B cell (primary cell): Measurements from ENCODE around the gene COL9A3. TPM values are rescaled to one million over a fixed set of nuclear protein-coding genes. Genes with fewer than 3 reads are reported as not detected.

Source experiments
- ATAC-seq: fragments of 200-7000 bp; cut with Tn5 transposase; one replicate; pipeline ENCODE4 v1.10.0; 2021; ENCODE audit warnings: low read depth, mild to moderate bottlenecking, moderate number of reproducible peaks, moderate library complexity
- CTCF ChIA-PET: fragments of 350-600 bp; sonication (Branson Sonifier 250); formaldehyde crosslinking; loops from one replicate; lab custom pipeline; 2021; ENCODE audit warnings: antibody characterized with exemption, inconsistent platforms; lab: Charles Lee
- POLR2A ChIA-PET: fragments of 350-600 bp; sonication (Branson Sonifier 250); formaldehyde crosslinking; loops from one replicate; lab custom pipeline; 2021; ENCODE audit warnings: antibody characterized with exemption; lab: Charles Lee
- DNase-seq: peaks from one replicate; pipeline ENCODE4 v3.0.0; 2013
- H2AFZ ChIP-seq: 2 replicates; pipeline ENCODE4 v1.6.1; 2012; ENCODE audit warnings: mild to moderate bottlenecking, low read depth, low read length; ENCODE audit not compliant: insufficient read depth, poor library complexity, severe bottlenecking
- H3K27ac ChIP-seq, 2 donors: 1 replicate in 1 of 2; 2 replicates in 1 of 2; pipeline ENCODE4 v1.5.1; 2012 to 2013; ENCODE audit warnings: low read length in 2 of 2, mild to moderate bottlenecking in 2 of 2, moderate library complexity in 1 of 2
- H3K27me3 ChIP-seq, 4 experiments: fragments of 200-600 bp in 1 of 4; sonication (generic) in 1 of 4; replicated peaks in 1 of 4; 1 replicate in 2 of 4; 2 replicates in 2 of 4; pipeline versions ENCODE4 v1.6.1 to v1.7.0; 2013 to 2016; ENCODE audit warnings: low read length in 3 of 4, mild to moderate bottlenecking in 2 of 4, mixed read lengths in 1 of 4, moderate library complexity in 1 of 4; ENCODE audit not compliant: insufficient read depth in 4 of 4, control insufficient read depth in 3 of 4; ENCODE audit errors: control extremely low read depth in 1 of 4
- H3K36me3 ChIP-seq, 2 experiments: replicated peaks in 1 of 2; 1 replicate in 1 of 2; 2 replicates in 1 of 2; pipeline versions ENCODE4 v1.6.1 to v1.7.1; 2013; ENCODE audit warnings: low read length in 1 of 2; ENCODE audit not compliant: insufficient read depth in 2 of 2, control insufficient read depth in 1 of 2; ENCODE audit errors: control extremely low read depth in 1 of 2, extremely low read depth in 1 of 2
- H3K4me1 ChIP-seq, 2 donors: fragments of 200-600 bp in 1 of 2; sonication (generic) in 1 of 2; 1 replicate in 1 of 2; 2 replicates in 1 of 2; pipeline versions ENCODE4 v1.5.1 to v1.6.1; 2013 to 2017; ENCODE audit warnings: low read length in 2 of 2; ENCODE audit not compliant: control insufficient read depth in 2 of 2, insufficient read depth in 2 of 2
- H3K4me2 ChIP-seq: replicated peaks from 2 replicates; pipeline ENCODE3; 2012; ENCODE audit warnings: mild to moderate bottlenecking, low read depth, low read length; ENCODE audit not compliant: poor library complexity, severe bottlenecking
- H3K4me3 ChIP-seq, 5 experiments: fragments of 200-600 bp in 1 of 5; sonication (generic) in 1 of 5; 1 replicate in 3 of 5; 2 replicates in 2 of 5; pipeline versions ENCODE4 v1.5.1 to v1.7.0; 2011 to 2016; ENCODE audit warnings: low read length in 4 of 5, mild to moderate bottlenecking in 4 of 5, low read depth in 2 of 5, control low read depth in 1 of 5, moderate library complexity in 1 of 5; ENCODE audit not compliant: insufficient read depth in 1 of 5; ENCODE audit errors: control extremely low read depth in 1 of 5, extremely low read depth in 1 of 5
- H3K79me2 ChIP-seq: fragments of 200-600 bp; sonication (generic); one replicate; pipeline ENCODE4 v1.6.0; 2016; ENCODE audit warnings: low read length; ENCODE audit not compliant: control insufficient read depth, insufficient read depth
- H3K9ac ChIP-seq: fragments of 200-600 bp; sonication (generic); 2 replicates; pipeline ENCODE4 v1.6.1; 2017; ENCODE audit warnings: mild to moderate bottlenecking, low read length, moderate library complexity
- H3K9me3 ChIP-seq, 3 donors: one replicate each; pipeline versions ENCODE4 v1.6.1 to v1.7.1; 2013; ENCODE audit warnings: low read length in 2 of 3; ENCODE audit not compliant: control insufficient read depth in 2 of 3, insufficient read depth in 1 of 3; ENCODE audit errors: control extremely low read depth in 1 of 3
- H4K20me1 ChIP-seq: 2 replicates; pipeline ENCODE4 v1.6.0; 2012; ENCODE audit warnings: mild to moderate bottlenecking, low read length; ENCODE audit not compliant: insufficient read depth, control insufficient read depth, poor library complexity, severe bottlenecking
- H3K27ac Mint-ChIP-seq: one replicate; pipeline ENCODE4 v1.8.0; 2021; ENCODE audit warnings: mixed read lengths
- H3K27me3 Mint-ChIP-seq: one replicate; pipeline ENCODE4 v1.8.0; 2021; ENCODE audit warnings: mixed read lengths
- H3K4me1 Mint-ChIP-seq: one replicate; pipeline ENCODE4 v1.8.0; 2021; ENCODE audit warnings: mixed read lengths
- H3K4me3 Mint-ChIP-seq: one replicate; pipeline ENCODE4 v1.8.0; 2021; ENCODE audit warnings: mixed read lengths
- H3K9me3 Mint-ChIP-seq: one replicate; pipeline ENCODE4 v1.8.0; 2022; ENCODE audit warnings: mixed read lengths; ENCODE audit not compliant: insufficient read depth
- CTCF ChIP-seq: fragments of 200-600 bp; IDR thresholded peaks from one replicate; pipeline ENCODE4 v1.8.0; 2022; ENCODE audit warnings: antibody characterized with exemption, mild to moderate bottlenecking
- EZH2 ChIP-seq: IDR thresholded peaks from 2 replicates; pipeline ENCODE4 v1.6.1; 2012; ENCODE audit warnings: borderline replicate concordance, low read depth, mild to moderate bottlenecking, moderate library complexity, low read length; ENCODE audit not compliant: insufficient read depth, poor library complexity, severe bottlenecking
- WGBS: methylation state at CpG from one replicate; pipeline ENCODE4 v1.1.5; 2013; ENCODE audit warnings: missing lambda C conversion rate; ENCODE audit not compliant: insufficient coverage; 5-methylcytosine and 5-hydroxymethylcytosine counted together
- intact Hi-C: fragments of 100-400 bp; cut with micrococcal nuclease; formaldehyde crosslinking; loops from one replicate; pipeline ENCODE4 v1.10.0; 2022
- polyA plus RNA-seq: library from polyadenylated mRNA; depleted of rRNA; stranded (reverse); fragments of >200 nt; gene quantifications from 2 replicates; pipeline ENCODE4 v1.2.3, GENCODE V29; 2012
- total RNA-seq, 2 donors: library from RNA; stranded (reverse); fragments of 120-200 nt in 1 of 2; gene quantifications; 1 replicate in 1 of 2; 2 replicates in 1 of 2; pipeline versions ENCODE4 v1.2.3 to v1.2.4, GENCODE V29; 2013 to 2022

The COL9A3 gene
- total and polyA plus RNA-seq, 2 donors (not counting 1 experiment from before 2014, with no cell fraction given), result 10.7 to 96.3 TPM

- DNase-seq, result no peak
- no peaks in the 10 kb centered on the region for H3K27me3 Mint-ChIP-seq
- H3K4me2 ChIP-seq, result no peak overlapping the region
- no peak for ATAC-seq
- POLR2A ChIA-PET, result no interaction called here
- H3K9ac ChIP-seq, result no peak overlapping the region
- no peaks in the 10 kb centered on the region for H3K9me3 ChIP-seq
- H3K4me1 ChIP-seq, result peaks cover 9 to 25% of the 10 kb centered on the region in 2 donors
- no peaks in the 10 kb centered on the region for H3K27me3 ChIP-seq
- H3K27ac Mint-ChIP-seq, result no peak overlapping the region
- H4K20me1 ChIP-seq, result peaks cover 12% of the 10 kb centered on the region
- intact Hi-C loops, result no loop called here
- H3K4me3 ChIP-seq, result no peak overlapping the region
- H3K9me3 Mint-ChIP-seq, result no peaks in the 10 kb centered on the region
- peaks cover 26% of the 10 kb centered on the region for H3K4me1 Mint-ChIP-seq
- H2AFZ ChIP-seq, result no peak overlapping the region
- no peak overlapping the region for H3K4me3 Mint-ChIP-seq
- peaks cover 13% of the 10 kb centered on the region for H3K79me2 ChIP-seq
- peaks cover 2 to 25% of the 10 kb centered on the region in 2 experiments for H3K36me3 ChIP-seq
- CTCF ChIA-PET, result no interaction called here
- 94% methylated on average over 19 of the region's 26 CpGs for WGBS
- TF ChIP-seq CTCF, result no peak
- TF ChIP-seq EZH2, result no peak
- no peak overlapping the region for H3K27ac ChIP-seq
Measured at GRCh38 chr20:62800314-62801259, 16.3 kb upstream of the COL9A3 start.
